ENCODE measurements around the gene CRYBG3.

CRYBG3 gene

GRCh38 chr3:97930018-97930417 is 108.2 kb downstream of the CRYBG3 start:
- H3K9me3 ChIP-seq (ENCODE audit: insufficient read depth, low read length, severe bottlenecking) = no peaks in the 10 kb centered on the region
- H3K36me3 ChIP-seq (ENCODE audit: insufficient read depth, low read length) = peaks cover 19% of the 10 kb centered on the region
- DNase-seq (no peak), ATAC-seq (ENCODE audit: insufficient read depth, low read depth) (no peak)
- no peaks in the 10 kb centered on the region for H3K4me1 ChIP-seq (ENCODE audit: insufficient read depth, low read length)
- H3K9ac ChIP-seq (ENCODE audit: low read depth, low read length) = no peak overlapping the region
- H3K4me3 ChIP-seq (ENCODE audit: low read depth in 1 of 2, low read length in 2 of 2) = no peak overlapping the region
- H3K4me2 ChIP-seq (ENCODE audit: insufficient read depth, low read length) = no peak overlapping the region
- H3K27me3 ChIP-seq (ENCODE audit: insufficient read depth, low read length, poor library complexity) = no peaks in the 10 kb centered on the region
- no peak overlapping the region for H2AFZ ChIP-seq (ENCODE audit: low read depth, low read length)
- H3K79me2 ChIP-seq (ENCODE audit: insufficient read depth, low read length) = no peaks in the 10 kb centered on the region
- H4K20me1 ChIP-seq (ENCODE audit: insufficient read depth, low read length) = no peaks in the 10 kb centered on the region
- no peak overlapping the region for H3K27ac ChIP-seq (ENCODE audit: low read length)
- TF ChIP-seq CTCF (IDR thresholded peaks at IDR 0.05; ENCODE audit: borderline replicate concordance, extremely low read depth, low read length, poor library complexity, severe bottlenecking) (no peak), EZH2 (IDR thresholded peaks at IDR 0.05; ENCODE audit: borderline replicate concordance, low read depth, low read length, severe bottlenecking) (no peak)

- no peaks in the 10 kb centered on the region for H3K4me1 ChIP-seq (ENCODE audit: insufficient read depth, low read length)
- ATAC-seq (ENCODE audit: insufficient read depth, low read depth) = no peak
- no peak overlapping the region for H3K27ac ChIP-seq (ENCODE audit: low read length)
- peaks cover 28% of the 10 kb centered on the region for H3K36me3 ChIP-seq (ENCODE audit: insufficient read depth, low read length)
- no peak overlapping the region for H3K4me2 ChIP-seq (ENCODE audit: insufficient read depth, low read length)
- H3K27me3 ChIP-seq (ENCODE audit: insufficient read depth, low read length, poor library complexity) = no peaks in the 10 kb centered on the region
- H3K4me3 ChIP-seq (ENCODE audit: low read depth in 1 of 2, low read length in 2 of 2) = no peak overlapping the region
- no peaks in the 10 kb centered on the region for H4K20me1 ChIP-seq (ENCODE audit: insufficient read depth, low read length)
- H3K79me2 ChIP-seq (ENCODE audit: insufficient read depth, low read length) = no peaks in the 10 kb centered on the region
- no peak overlapping the region for H3K9ac ChIP-seq (ENCODE audit: low read depth, low read length)
- H2AFZ ChIP-seq (ENCODE audit: low read depth, low read length) = no peak overlapping the region
- H3K9me3 ChIP-seq (ENCODE audit: insufficient read depth, low read length, severe bottlenecking) = no peaks in the 10 kb centered on the region
- no peak for DNase-seq
- TF ChIP-seq CTCF (IDR thresholded peaks at IDR 0.05; ENCODE audit: borderline replicate concordance, extremely low read depth, low read length, poor library complexity, severe bottlenecking) = no peak
- TF ChIP-seq EZH2 (IDR thresholded peaks at IDR 0.05; ENCODE audit: borderline replicate concordance, low read depth, low read length, severe bottlenecking) = no peak
Observed at GRCh38 chr3:97931218-97931617, 109.4 kb downstream of the CRYBG3 start.

DNA sequence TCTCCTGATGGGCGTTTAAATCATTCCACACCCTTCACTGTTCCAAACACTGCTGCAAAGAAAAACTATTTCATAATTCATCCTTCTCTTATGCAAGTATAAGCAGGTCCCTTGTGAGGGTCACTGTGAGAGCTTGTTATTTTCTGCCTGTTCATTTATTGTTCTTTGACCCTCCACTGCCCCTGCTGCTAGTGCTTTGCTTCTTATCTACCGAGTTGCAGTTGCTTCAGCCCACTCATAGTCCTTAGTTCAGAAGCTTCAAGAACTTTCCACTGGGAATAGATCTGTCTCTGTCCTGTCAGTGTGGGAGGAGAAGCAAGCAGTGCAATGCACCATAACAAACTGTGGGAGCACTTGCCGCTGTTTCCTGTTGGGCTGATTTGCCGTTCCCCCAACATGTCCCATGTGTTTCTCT is 110.6 kb downstream of the CRYBG3 start:
- Histone ChIP-seq H4K20me1 (ENCODE audit: insufficient read depth, low read length) (no peaks in the 10 kb centered on the region), H3K27me3 (ENCODE audit: insufficient read depth, low read length, poor library complexity) (no peaks in the 10 kb centered on the region), H3K36me3 (ENCODE audit: insufficient read depth, low read length) (peaks cover 39% of the 10 kb centered on the region), H3K4me2 (ENCODE audit: insufficient read depth, low read length) (no peak overlapping the region), H2AFZ (ENCODE audit: low read depth, low read length) (no peak overlapping the region), H3K79me2 (ENCODE audit: insufficient read depth, low read length) (no peaks in the 10 kb centered on the region), H3K9me3 (ENCODE audit: insufficient read depth, low read length, severe bottlenecking) (no peaks in the 10 kb centered on the region), H3K4me1 (ENCODE audit: insufficient read depth, low read length) (no peaks in the 10 kb centered on the region), H3K4me3 (ENCODE audit: low read depth in 1 of 2, low read length in 2 of 2) (no peak overlapping the region), H3K27ac (ENCODE audit: low read length) (no peak overlapping the region), H3K9ac (ENCODE audit: low read depth, low read length) (no peak overlapping the region)
- TF ChIP-seq EZH2 (IDR thresholded peaks at IDR 0.05; ENCODE audit: borderline replicate concordance, low read depth, low read length, severe bottlenecking) = no peak
- no peak for TF ChIP-seq CTCF (IDR thresholded peaks at IDR 0.05; ENCODE audit: borderline replicate concordance, extremely low read depth, low read length, poor library complexity, severe bottlenecking)
- ATAC-seq (ENCODE audit: insufficient read depth, low read depth) (no peak), DNase-seq (no peak)
